ENCODE measurements around the gene L3MBTL2.

Gene L3MBTL2

DNA sequence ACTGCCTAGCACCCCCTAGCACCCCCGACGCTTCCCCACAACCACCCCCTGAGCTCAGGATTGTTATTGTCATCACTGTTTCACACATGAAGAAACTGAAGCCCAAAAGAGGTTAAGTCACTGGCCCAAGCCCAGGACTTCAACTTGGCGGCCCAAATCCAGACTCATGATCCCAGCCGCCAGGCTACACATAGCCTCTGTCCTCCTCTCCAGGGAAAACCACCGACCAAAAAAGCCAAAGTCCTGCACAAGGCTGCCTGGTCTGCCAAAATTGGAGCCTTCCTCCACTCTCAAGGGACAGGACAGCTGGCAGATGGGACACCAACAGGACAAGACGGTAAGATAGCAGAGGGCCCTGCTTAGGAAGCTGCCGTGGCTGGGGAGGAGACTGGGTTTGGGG, 10.8 kb downstream of the L3MBTL2 start:
- no peak for DNase-seq

DNA sequence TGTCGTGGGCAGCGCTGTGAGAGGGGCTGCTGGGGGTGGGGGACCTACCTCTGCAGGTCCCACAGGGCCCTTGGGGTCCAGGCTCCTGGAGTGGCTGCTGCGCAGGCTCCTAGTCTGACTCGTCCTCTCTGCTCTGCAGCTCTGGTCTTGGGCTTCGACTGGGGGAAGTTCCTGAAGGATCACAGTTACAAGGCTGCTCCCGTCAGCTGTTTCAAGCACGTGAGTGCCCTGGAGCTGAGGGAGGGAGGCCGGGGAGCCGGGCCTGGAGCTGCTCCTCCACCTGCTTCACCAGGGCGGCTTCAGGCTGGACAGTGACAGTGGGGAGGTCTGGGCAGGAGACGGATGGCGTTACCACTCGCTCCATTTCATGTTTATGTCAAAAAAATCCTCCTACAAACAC, 11.9 kb downstream of the L3MBTL2 start:
- no peak for DNase-seq

DNA sequence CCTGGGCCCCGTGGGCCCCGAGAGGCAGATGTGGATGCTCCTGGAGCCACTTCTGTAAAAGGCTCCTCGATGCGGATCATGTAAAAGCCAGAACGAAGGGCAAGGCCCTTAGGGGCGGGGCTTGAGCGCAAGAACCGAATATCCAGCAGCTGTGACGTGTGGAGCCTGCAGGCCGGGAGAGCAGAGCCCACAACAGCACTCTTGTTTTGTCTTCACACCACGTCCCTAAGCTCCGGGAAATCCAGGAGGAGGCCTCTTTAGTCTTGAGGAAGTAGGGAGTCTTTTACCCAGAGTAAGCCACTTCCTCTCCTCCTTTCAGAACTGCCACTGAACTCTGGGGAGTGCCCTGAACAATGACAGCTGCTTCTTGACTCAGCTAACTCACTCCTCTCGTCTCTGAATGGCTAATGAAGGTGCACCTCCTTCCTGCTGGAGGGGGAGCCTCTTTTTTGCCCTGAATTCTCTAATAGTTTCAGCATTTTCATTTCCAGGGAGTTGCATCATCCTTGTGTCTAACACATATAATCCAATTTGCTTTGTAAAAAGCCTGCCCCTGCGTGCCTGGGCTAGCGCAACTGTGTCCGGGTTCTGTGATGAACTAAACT, 12.5 kb downstream of the L3MBTL2 start:
- DNase-seq: peak; percentile 39

GRCh38 chr22:41222846-41223507, 17.9 kb downstream of the L3MBTL2 start:
- no peak for DNase-seq

DNA sequence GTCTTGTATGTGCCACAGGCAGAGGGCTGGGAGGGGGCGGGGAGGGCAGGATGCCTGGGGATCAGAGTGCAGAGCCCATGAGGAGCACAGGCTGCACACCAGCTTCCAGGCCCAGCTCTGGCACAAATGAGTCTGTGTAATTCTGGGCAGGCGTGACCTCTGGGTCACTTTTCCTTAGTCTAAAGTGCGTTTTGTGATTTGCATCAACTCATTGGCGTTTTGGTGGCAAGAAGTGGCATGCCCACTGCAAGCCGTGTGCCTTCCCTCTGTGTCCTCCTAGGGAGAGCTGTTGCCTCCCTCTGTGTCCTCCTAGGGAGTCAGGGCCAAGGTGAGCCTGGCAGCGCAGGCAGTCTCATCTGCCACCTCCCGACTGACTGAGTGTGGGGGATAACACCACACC, 18.4 kb downstream of the L3MBTL2 start:
- no peak for DNase-seq

DNA sequence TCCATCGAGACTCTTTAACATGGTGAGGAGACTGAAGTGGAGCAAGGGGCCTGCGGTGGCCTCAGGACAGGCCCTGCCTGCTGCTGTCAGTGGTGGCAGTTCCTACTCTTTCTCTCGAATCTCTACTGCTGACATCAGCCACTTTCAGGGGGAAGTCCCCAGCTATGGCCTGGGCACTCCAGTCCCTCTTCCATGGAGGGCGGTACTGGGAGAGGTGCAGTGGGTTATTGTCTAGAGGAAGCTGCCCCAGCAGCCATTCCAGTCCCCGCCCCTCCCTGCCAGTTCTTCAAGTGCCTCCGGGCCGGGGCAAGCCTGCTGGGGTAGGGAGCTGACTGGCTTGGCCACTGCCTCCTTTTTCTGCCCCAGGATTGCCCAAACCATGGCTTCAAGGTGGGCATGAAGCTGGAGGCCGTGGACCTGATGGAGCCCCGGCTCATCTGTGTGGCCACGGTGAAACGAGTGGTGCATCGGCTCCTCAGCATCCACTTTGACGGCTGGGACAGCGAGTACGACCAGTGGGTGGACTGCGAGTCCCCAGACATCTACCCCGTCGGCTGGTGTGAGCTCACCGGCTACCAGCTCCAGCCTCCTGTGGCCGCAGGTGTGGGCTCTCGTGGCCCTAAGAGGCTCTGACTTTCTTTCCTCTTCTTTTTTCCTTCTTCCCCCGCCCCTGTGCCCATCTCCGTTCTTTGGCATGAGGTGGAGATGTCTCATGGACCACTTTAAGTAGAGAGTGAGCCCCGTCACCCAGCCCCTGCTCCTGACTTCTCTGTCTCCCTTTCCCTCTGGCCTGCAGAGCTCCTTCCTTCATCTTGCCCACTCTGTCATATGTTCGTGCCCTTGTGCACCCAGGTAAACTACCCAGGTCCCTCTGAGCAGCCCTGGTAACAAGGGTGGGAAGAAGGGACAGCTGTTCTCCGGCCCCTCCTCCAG, 21.9 kb downstream of the L3MBTL2 start:
- no peak for DNase-seq

DNA sequence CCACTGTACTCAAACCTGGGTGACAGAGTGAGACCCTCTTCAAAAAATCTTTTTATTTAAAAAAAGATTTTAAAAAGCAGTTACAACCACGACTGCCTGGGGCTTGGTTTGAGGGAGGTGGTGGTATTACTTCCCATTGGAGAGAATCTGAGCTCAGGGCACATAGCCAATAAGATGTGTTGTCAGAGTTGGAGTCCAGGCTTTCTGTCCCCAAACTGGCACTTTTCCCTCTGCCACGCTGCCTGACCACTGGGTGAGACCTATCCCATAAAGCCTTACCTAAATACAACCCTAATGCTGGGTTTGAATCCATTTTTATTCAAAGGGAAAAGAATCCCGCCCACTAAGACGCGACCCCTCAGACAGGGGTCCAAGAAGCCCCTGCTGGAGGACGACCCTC, 24.1 kb downstream of the L3MBTL2 start:
- no peak for DNase-seq

DNA sequence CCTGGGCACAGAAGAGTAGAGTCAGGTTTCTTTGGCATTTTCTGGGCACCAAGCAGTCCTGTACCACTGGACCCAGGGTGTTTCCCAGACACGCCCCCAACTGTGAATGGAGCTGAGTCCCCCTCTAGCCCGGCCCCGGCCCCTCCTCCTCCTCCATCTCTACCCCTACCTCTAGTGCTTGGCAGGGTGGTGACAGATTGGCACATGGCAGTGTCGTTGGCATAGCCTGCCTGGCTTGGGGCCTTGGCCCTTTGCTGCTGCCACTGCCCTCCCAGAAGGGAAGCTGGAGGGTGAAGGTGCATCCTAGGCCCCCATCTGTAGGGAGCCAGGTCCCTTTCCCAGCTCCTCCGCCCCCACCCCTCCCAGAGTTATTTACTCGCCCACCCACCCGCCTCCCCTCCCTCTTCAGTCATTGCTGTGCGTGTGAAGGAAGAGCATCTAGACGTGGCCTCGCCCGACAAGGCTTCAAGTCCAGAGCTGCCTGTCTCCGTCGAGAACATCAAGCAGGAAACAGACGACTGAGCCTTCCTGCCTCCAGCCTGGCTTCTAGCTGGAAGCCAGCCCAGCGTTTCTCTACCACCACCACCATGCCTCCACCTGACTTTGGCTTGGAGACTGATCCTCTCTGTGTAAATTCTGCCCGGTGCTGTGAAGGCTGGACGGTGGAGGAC, 24.8 kb downstream of the L3MBTL2 start:
- no peak for DNase-seq

DNA sequence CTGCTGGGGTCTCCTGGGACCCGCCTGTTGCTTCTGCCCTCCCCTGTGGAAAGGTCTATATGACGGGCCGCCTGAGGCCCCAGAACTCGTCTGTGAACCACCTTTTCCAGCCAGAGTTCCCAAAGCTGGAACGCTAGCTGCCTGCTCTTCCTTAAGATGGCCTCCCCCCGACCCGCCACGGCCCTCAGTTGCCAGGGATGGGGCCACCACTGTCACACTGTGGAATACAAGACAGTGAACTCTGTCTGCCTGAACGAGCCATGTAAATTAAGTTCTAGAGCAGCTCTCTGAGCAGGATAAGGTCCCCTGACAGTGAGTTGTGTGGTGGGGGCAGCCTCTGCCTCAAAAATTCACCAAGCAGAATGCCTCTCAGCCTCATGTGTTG, 25.3 kb downstream of the L3MBTL2 start:
- no peak for DNase-seq

DNA sequence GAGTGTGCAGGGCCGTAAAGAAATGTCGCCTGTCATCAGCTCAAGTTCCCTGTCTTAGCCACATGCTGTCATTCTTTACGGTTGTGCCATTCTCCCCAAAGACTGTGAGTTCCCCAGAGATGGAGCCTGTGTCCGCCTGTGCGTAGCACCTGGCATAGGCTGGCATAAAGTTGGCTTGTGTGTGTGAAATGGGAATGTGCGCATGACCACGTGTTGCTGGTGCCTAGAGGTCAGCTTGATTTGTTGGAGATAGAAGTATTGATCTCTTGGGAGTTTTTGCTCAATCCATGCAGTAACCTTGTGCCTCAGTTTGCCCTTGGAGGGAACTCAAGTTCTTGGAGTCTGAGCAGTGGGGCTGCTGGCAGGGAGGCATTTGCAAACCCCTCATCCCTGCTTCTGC, 26.3 kb downstream of the L3MBTL2 start:
- no peak for DNase-seq

DNA sequence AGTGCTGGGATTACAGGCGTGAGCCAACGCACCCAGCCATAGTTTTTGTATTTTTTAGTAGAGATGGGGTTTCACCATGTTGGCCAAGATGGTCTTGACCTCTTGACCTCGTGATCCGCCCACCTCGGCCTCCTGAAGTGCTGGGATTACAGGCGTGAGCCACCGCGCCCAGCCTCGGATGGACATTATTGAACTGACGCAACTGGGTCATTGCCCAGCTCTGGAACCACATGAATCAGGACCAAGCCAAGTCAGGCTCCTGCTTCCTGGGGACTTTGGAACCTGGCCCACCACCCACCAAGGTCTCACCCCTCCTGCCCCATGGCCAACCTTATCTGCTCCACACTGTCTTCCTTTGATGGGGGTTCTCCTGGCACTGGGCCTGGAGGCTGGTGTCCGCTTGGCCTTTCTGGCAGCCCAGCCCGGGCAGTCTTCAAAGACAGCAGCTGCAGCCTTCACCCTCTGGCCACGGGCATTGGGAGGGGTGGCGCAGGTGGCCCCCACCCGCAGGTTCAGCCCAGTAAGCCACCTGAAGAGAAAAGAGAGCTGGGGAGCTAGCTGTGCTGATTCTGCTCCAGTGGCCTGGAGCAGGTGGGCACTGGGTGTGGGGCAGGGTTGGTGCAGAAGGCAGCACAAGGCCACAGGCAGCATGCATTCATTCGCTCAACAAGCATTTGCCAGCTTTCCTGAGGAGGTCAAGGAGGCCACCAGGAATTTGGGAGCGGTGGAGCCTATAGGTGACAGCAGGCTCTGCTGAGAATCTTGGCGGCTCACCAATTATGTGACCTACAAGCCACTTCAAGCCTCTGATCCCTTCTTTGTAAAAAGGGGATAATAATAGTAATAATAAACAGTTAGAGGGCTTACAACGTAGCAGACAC, 29.9 kb downstream of the L3MBTL2 start:
- DNase-seq: no peak

- DNase-seq: no peak
These were observed 32.1 kb downstream of the L3MBTL2 start for GRCh38 chr22:41237036-41237706.

- peak; percentile 68 for DNase-seq
These were observed 32.8 kb downstream of the L3MBTL2 start for GRCh38 chr22:41237707-41238569.

DNA sequence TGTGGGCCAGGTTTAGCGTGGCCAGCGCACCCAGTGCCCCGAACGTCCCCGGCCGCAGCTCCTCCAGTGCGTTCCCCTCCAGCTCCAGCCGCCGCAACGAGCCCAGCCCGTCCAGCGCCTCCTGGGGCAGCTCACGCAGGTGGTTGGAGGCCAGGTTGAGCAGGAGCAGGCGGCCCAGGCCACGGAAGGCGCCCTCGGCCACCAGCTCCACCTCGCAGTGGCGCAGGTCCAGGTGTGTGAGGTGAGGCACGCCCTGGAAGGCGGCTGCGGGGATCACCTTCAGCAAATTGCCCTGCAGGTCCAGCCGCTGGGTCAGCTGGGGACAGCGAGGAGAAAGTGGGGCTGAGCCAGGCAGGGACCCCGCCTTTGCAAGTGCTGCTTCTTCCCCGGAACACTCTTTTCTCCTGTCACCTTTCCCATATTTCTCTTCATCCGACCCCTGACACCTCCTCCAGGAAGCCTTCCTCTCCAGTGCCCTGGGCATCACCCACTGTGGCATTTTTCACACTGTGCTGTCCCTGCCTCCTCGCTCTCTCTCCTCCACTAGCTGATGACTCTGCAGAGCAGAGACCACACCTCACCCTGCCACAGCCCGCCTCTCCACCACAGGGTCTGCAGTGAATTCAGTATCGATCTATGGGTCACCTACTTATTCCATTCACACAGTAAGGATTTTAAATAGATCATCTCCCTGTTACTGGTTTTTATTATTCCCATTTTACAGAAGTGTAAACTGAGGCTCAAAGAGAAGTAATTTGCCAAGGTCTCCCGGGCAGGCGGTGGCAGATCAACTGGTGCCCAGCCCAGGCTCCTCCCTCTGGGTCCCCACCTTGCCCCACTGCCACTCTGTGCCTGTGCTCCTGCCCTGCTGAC, 33.7 kb downstream of the L3MBTL2 start:
- no peak for DNase-seq

DNA sequence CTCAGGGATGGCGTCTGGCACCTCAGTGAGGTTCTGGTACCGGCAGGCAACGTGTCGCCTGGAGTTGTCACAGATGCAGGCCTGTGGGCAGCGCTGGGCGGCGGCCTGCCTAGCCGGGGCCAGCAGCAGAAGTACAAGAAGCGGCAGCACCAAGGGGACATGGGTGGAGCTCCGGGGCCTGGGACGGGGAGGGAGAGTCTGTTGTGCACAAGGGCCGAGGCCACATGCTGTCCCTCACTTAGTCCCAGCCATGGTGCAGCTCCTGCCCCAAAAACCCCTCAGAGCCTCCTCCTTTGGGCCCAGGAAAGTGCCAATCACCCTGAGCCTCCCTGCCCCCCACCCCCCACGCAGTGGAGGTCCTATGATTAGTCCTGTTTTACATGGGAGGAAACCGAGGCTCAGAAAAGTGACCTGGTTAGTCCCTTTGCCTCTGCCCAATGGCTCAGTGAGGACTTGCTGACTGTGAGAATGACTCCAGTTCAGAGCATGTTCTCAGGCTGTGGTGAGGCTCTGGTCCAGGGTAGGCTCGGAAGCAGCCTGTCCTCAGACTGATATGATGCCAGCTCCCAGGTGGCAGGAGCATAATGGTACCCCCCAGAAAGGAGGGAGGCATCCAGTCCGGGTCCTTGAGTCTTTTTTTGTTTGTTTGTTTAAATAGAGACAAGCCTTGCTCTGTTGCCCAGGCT, 34.5 kb downstream of the L3MBTL2 start:
- no peak for DNase-seq

- no peak for DNase-seq
These were observed 35.4 kb downstream of the L3MBTL2 start, which contains the start of gene CHADL for GRCh38 chr22:41240377-41241132. Gene CHADL, minus strand, starts transcription at chr22:41240931. Its CDS starts 50 bp downstream, at chr22:41240881.

GRCh38 chr22:41241133-41241676, 36.1 kb downstream of the L3MBTL2 start:
- DNase-seq: no peak
